Effector CD8-positive, alpha-beta T cell (primary cell): ENCODE measurements around the gene ERCC1.
"Not testable (repeated sequence)": the region's sequence is repeated elsewhere in the genome, so short reads cannot be mapped to it uniquely, and the experiment has no call there.

ENCODE experiments used
- DNase-seq: peaks from one replicate; lab custom pipeline; 2025; lab: John Stamatoyannopoulos, UW

Gene ERCC1

GRCh38 chr19:45455707-45456499 is 32.2 kb upstream of the ERCC1 start:
- peak; percentile 42 for DNase-seq

GRCh38 chr19:45451850-45452387 is 28.2 kb upstream of the ERCC1 start:
- DNase-seq: no peak

- peak; percentile 63 for DNase-seq
Measured at GRCh38 chr19:45451131-45451849, 27.6 kb upstream of the ERCC1 start.

- DNase-seq: no peak
Measured at GRCh38 chr19:45450012-45450333, 26.3 kb upstream of the ERCC1 start.

- DNase-seq: no peak
Measured at GRCh38 chr19:45448887-45449299, 25.2 kb upstream of the ERCC1 start.

- no peak for DNase-seq
Measured at GRCh38 chr19:45448425-45448756, 24.7 kb upstream of the ERCC1 start.

GRCh38 chr19:45446944-45447343 is 23.2 kb upstream of the ERCC1 start:
- DNase-seq: no peak

- no peak for DNase-seq
Measured at GRCh38 chr19:45446295-45446694, 22.6 kb upstream of the ERCC1 start.

GRCh38 chr19:45445139-45445538 is 21.4 kb upstream of the ERCC1 start:
- DNase-seq: no peak

- peak; percentile 63 for DNase-seq
Measured at GRCh38 chr19:45444318-45445041, 20.8 kb upstream of the ERCC1 start.

- DNase-seq: peak; percentile 51
Measured at GRCh38 chr19:45443462-45444317, 20.0 kb upstream of the ERCC1 start.

- peak; percentile 18 for DNase-seq
Measured at GRCh38 chr19:45442778-45443461, 19.2 kb upstream of the ERCC1 start.

- no peak for DNase-seq
Measured at GRCh38 chr19:45442408-45442777, 18.7 kb upstream of the ERCC1 start.

- DNase-seq: no peak
Measured at GRCh38 chr19:45440873-45441654, 17.3 kb upstream of the ERCC1 start.

- no peak for DNase-seq
Measured at GRCh38 chr19:45440259-45440638, 16.5 kb upstream of the ERCC1 start.

- DNase-seq: peak; percentile 84
Measured at GRCh38 chr19:45439569-45440258, 16.0 kb upstream of the ERCC1 start.

- no peak for DNase-seq
Measured at GRCh38 chr19:45439190-45439568, 15.5 kb upstream of the ERCC1 start.

GRCh38 chr19:45437328-45437727 is 13.6 kb upstream of the ERCC1 start:
- no peak for DNase-seq

- DNase-seq: not testable (repeated sequence)
Measured at GRCh38 chr19:45432543-45432942, 8.8 kb upstream of the ERCC1 start.

- DNase-seq: not testable (repeated sequence)
Measured at GRCh38 chr19:45431008-45431407, 7.3 kb upstream of the ERCC1 start.
